SK-N-SH (cell line): Measurements from ENCODE around the gene LIME1. TPM values are rescaled to one million over a fixed set of nuclear protein-coding genes. Genes with fewer than 3 reads are reported as not detected.

Source experiments
- CTCF ChIA-PET: fragments of 300-600, 350-600 bp; formaldehyde crosslinking; extraction: SDS; loops from one replicate; lab custom pipeline; 2021; lab: Yijun Ruan, JAX
- POLR2A ChIA-PET: fragments of 350-600 bp; sonication (Branson Sonifier 250); formaldehyde crosslinking; extraction: SDS; loops from one replicate; lab custom pipeline; 2020; ENCODE audit warnings: antibody characterized with exemption, inconsistent platforms; lab: Yijun Ruan, JAX
- DNase-seq: peaks from one replicate; pipeline ENCODE4 v3.0.0; 2012
- H2AFZ ChIP-seq: fragments of 200-600 bp; sonication (generic); 2 replicates; pipeline ENCODE4 v1.8.1; 2016; ENCODE audit warnings: antibody characterized with exemption, mild to moderate bottlenecking, low read depth
- H3F3A ChIP-seq: fragments of 200-600 bp; sonication (generic); replicated peaks from 2 replicates; pipeline ENCODE3; 2016; ENCODE audit warnings: antibody characterized with exemption, mild to moderate bottlenecking; ENCODE audit not compliant: insufficient read depth
- H3K27ac ChIP-seq, 2 experiments: fragments of 200-500 bp in 1 of 2; fragments of 200-600 bp in 1 of 2; sonication (Bioruptor generic) in 1 of 2; sonication (generic), shearing (Covaris generic) in 1 of 2; 2 replicates each; pipeline versions ENCODE4 v1.5.1 to v1.6.1; 2014 to 2016; ENCODE audit warnings: low read depth in 2 of 2, inconsistent platforms in 1 of 2, low read length in 1 of 2, mild to moderate bottlenecking in 1 of 2, mixed read lengths in 1 of 2
- H3K27me3 ChIP-seq: fragments of 200-600 bp; sonication (generic), shearing (Covaris generic); 2 replicates; pipeline ENCODE4 v1.6.1; 2016; ENCODE audit warnings: mixed run types; ENCODE audit not compliant: insufficient read depth
- H3K36me3 ChIP-seq, 2 experiments: fragments of 200-500 bp in 1 of 2; fragments of 200-600 bp in 1 of 2; sonication (Bioruptor generic) in 1 of 2; sonication (generic) in 1 of 2; replicated peaks in 1 of 2; 2 replicates each; pipeline versions ENCODE3 to v1.5.1; 2014 to 2016; ENCODE audit warnings: low read length in 1 of 2, mild to moderate bottlenecking in 1 of 2; ENCODE audit not compliant: insufficient read depth in 2 of 2, control insufficient read depth in 1 of 2
- H3K4me1 ChIP-seq, 2 experiments: fragments of 200-500 bp in 1 of 2; fragments of 200-600 bp in 1 of 2; sonication (Bioruptor generic) in 1 of 2; sonication (generic), shearing (Covaris generic) in 1 of 2; 2 replicates each; pipeline versions ENCODE4 v1.5.1 to v1.6.1; 2014 to 2016; ENCODE audit warnings: low read depth in 1 of 2, low read length in 1 of 2, mixed run types in 1 of 2; ENCODE audit not compliant: insufficient read depth in 2 of 2, control insufficient read depth in 1 of 2
- H3K4me2 ChIP-seq: fragments of 200-600 bp; sonication (generic), shearing (Covaris generic); 2 replicates; pipeline ENCODE4 v1.6.1; 2017; ENCODE audit warnings: mixed run types
- H3K4me3 ChIP-seq, 2 experiments: fragments of 200-500 bp in 1 of 2; fragments of 200-600 bp in 1 of 2; sonication (Bioruptor generic) in 1 of 2; sonication (generic), shearing (Covaris generic) in 1 of 2; 2 replicates each; pipeline versions ENCODE4 v1.5.1 to v1.8.1; 2014 to 2016; ENCODE audit warnings: low read depth in 2 of 2, inconsistent platforms in 1 of 2, low read length in 1 of 2, mild to moderate bottlenecking in 1 of 2, mixed read lengths in 1 of 2, moderate library complexity in 1 of 2
- H3K79me2 ChIP-seq: fragments of 200-600 bp; sonication (generic); 2 replicates; pipeline ENCODE4 v1.8.1; 2017; ENCODE audit warnings: mild to moderate bottlenecking; ENCODE audit not compliant: insufficient read depth
- H3K9ac ChIP-seq: fragments of 200-600 bp; sonication (generic); 2 replicates; pipeline ENCODE4 v1.6.1; 2017; ENCODE audit warnings: mixed run types
- H3K9me2 ChIP-seq: fragments of 200-600 bp; sonication (generic); 2 replicates; pipeline ENCODE4 v1.6.1; 2017; ENCODE audit warnings: mixed run types
- H3K9me3 ChIP-seq: fragments of 200-600 bp; sonication (generic); 2 replicates; pipeline ENCODE4 v1.6.1; 2017; ENCODE audit warnings: mixed run types, mild to moderate bottlenecking, moderate library complexity
- H4K20me1 ChIP-seq: fragments of 200-600 bp; sonication (generic); 2 replicates; pipeline ENCODE4 v1.6.1; 2017; ENCODE audit warnings: mild to moderate bottlenecking, mixed run types; ENCODE audit not compliant: insufficient read depth
- CHD2 ChIP-seq: fragments of 150-350 bp; IDR thresholded peaks from 2 replicates; pipeline ENCODE4 v1.6.1; 2018; ENCODE audit warnings: low read length; ENCODE audit not compliant: partially characterized antibody
- ELF1 ChIP-seq: IDR thresholded peaks from 2 replicates; pipeline ENCODE4 v1.4.0; 2012
- EZH2phosphoT487 ChIP-seq: fragments of 200-600 bp; sonication (generic); IDR thresholded peaks from 2 replicates; pipeline ENCODE4 v1.6.1; 2017; ENCODE audit warnings: low read depth, mixed run types, mild to moderate bottlenecking, antibody characterized with exemption, moderate library complexity, borderline replicate concordance
- FOSL2 ChIP-seq: IDR thresholded peaks from 2 replicates; pipeline ENCODE4 v1.4.0; 2012; ENCODE audit warnings: low read depth, mild to moderate bottlenecking, moderate library complexity, borderline replicate concordance
- FOXJ3 ChIP-seq: sonication (generic); formaldehyde crosslinking; IDR thresholded peaks from 2 replicates; pipeline ENCODE4 v1.5.1; 2020; ENCODE audit warnings: mild to moderate bottlenecking, missing genetic modification reagents
- GABPA ChIP-seq: IDR thresholded peaks from 2 replicates; pipeline ENCODE4 v1.4.0; 2012; ENCODE audit warnings: low read depth, mild to moderate bottlenecking
- MEF2A ChIP-seq: IDR thresholded peaks from 2 replicates; pipeline ENCODE4 v1.4.0; 2012; ENCODE audit warnings: low read depth, borderline replicate concordance
- POLR2AphosphoS5 ChIP-seq: IDR thresholded peaks from 2 replicates; pipeline ENCODE4 v1.6.1; 2012; ENCODE audit warnings: low read depth, low read length
- RAD21 ChIP-seq: IDR thresholded peaks from 2 replicates; pipeline ENCODE4 v1.6.1; 2012; ENCODE audit warnings: mild to moderate bottlenecking, low read length
- REST ChIP-seq: IDR thresholded peaks from 2 replicates; pipeline ENCODE4 v1.6.1; 2012; ENCODE audit warnings: mild to moderate bottlenecking, low read depth, low read length, moderate library complexity
- SMC3 ChIP-seq: IDR thresholded peaks from 2 replicates; pipeline ENCODE4 v1.6.1; 2012; ENCODE audit warnings: low read depth, low read length, improper control_type of control experiment
- TAF1 ChIP-seq: IDR thresholded peaks from 2 replicates; pipeline ENCODE4 v1.6.1; 2012; ENCODE audit warnings: low read depth, mild to moderate bottlenecking, low read length, moderate library complexity, borderline replicate concordance
- TEAD4 ChIP-seq: IDR thresholded peaks from 2 replicates; pipeline ENCODE4 v1.4.0; 2012; ENCODE audit warnings: mild to moderate bottlenecking, borderline replicate concordance; ENCODE audit not compliant: insufficient read depth
- USF1 ChIP-seq: IDR thresholded peaks from 2 replicates; pipeline ENCODE4 v1.4.0; 2012; ENCODE audit warnings: low read depth, borderline replicate concordance
- USF2 ChIP-seq: fragments of 150-350 bp; IDR thresholded peaks from 2 replicates; pipeline ENCODE4 v1.6.1; 2017; ENCODE audit warnings: antibody characterized with exemption, low read length, low read depth, borderline replicate concordance
- YY1 ChIP-seq: IDR thresholded peaks from 2 replicates; pipeline ENCODE4 v1.4.0; 2012; ENCODE audit warnings: low read depth, mild to moderate bottlenecking
- WGBS: methylation state at CpG from one replicate; pipeline ENCODE4 v1.1.6; 2017; ENCODE audit warnings: low lambda C conversion rate; 5-methylcytosine and 5-hydroxymethylcytosine counted together
- polyA plus RNA-seq, 3 experiments: library from polyadenylated mRNA; depleted of rRNA; stranded (reverse); fragments of >200 nt; gene quantifications; 2 replicates each; pipeline ENCODE4 v1.2.3, GENCODE V29; 2012

LIME1 gene
- polyA plus RNA-seq, 1 of the 3 experiments (the other 2 are of a cell fraction), result 10.9 TPM

- peaks cover 13% of the 10 kb centered on the region for H4K20me1 ChIP-seq
- H2AFZ ChIP-seq, result no peak overlapping the region
- H3K4me3 ChIP-seq, result no peak overlapping the region
- H3K4me2 ChIP-seq, result no peak overlapping the region
- no peaks in the 10 kb centered on the region for H3K9me3 ChIP-seq
- TF ChIP-seq TEAD4 (no peak), MEF2A (no peak), SMC3 (no peak), REST (no peak), RAD21 (no peak), ELF1 (no peak), GABPA (no peak), YY1 (no peak), FOSL2 (no peak), EZH2phosphoT487 (no peak), USF2 (no peak), POLR2AphosphoS5 (no peak), CHD2 (no peak), USF1 (no peak), TAF1 (no peak), FOXJ3 (CRISPR knock-in tag) (no peak)
- CTCF ChIA-PET, result interaction anchor here (1.1 to 1.4 kb wide), 3 partner anchors 13 to 33 kb away, joined by 3 to 4 read pairs (median 4); partner anchors contain the start of genes ARFRP1 and ZGPAT
- H3F3A ChIP-seq, result peaks cover 9% of the 10 kb centered on the region
- POLR2A ChIA-PET, result interaction anchor here (1.1 to 1.2 kb wide), 2 partner anchors 15 to 30 kb away, joined by 3 to 4 read pairs; partner anchors contain the start of genes ARFRP1 and ZGPAT
- peaks cover 0 to 14% of the 10 kb centered on the region in 2 experiments; a peak in 1 of 4 replicates for H3K4me1 ChIP-seq
- H3K27me3 ChIP-seq, result no peaks in the 10 kb centered on the region
- no peaks in the 10 kb centered on the region for H3K9me2 ChIP-seq
- H3K36me3 ChIP-seq, result peaks cover under 1 to 32% of the 10 kb centered on the region in 2 experiments
- no peak overlapping the region for H3K27ac ChIP-seq
- no peak for DNase-seq
- peaks cover 18% of the 10 kb centered on the region for H3K79me2 ChIP-seq
- WGBS, result 100% methylated on average over 2 of the region's 43 CpGs
- no peak overlapping the region for H3K9ac ChIP-seq
These were observed 1.7 kb downstream of the LIME1 start for GRCh38 chr20:63737945-63738686.
